Measurements from ENCODE around the gene PIK3R2. TPM values are rescaled to one million over a fixed set of nuclear protein-coding genes. Genes with fewer than 3 reads are reported as not detected.

Gene PIK3R2
- total and polyA plus RNA-seq, 2 of the 8 experiments (the other 6 are each of a cell fraction or from before 2014, with no cell fraction given): 21.7 to 57.1 TPM

DNA sequence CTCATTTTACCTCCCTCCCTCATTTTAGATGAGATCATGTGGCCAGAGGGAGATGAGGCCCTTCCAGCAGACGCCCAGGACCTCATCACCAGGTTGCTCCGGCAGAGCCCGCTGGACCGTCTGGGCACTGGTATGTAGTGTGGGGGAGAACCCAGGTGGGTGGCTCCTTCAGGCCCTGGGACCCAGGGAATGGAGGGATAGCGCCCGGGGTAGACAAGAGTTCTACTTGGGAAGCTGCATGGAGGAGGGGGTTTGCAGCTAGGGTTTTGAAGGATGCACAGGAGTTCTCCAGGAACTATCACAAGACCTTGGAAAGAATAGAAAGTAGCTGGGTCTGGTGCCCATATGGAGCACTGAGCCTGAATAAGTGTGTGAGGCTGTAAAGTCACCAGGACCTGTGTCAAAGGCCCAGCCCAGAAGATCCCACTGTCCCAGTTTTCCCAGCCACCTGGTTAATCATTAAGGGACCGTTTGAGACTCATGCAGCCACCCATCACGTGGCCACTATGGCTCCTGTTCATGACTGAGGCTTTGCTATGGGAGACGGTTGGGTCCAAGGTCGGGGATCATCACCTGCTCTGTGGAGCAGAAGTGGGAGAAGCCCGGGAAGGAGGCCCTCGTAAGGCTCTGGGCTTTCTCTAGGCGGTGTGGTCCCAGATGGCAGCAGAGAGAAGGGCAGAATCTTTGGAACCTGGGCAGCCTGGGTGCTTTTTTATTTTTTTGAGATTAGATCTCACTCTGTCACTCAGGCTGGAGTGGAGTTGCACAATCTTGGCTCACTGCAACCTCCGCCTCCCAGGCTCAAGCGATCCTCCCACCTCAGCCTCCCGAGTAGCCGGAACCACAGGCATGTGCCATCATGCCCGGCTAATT, 17.0 kb upstream of the PIK3R2 start (continued):
- TF ChIP-seq SIRT6 (IDR thresholded peaks at IDR 0.05; ENCODE audit: low read length) (no peak), RXRA (IDR thresholded peaks at IDR 0.05; ENCODE audit: insufficient read depth, low read depth, low read length) (no peak)
